CD4-positive, alpha-beta T cell treated with Interleukin-15 for 4 hours (primary cell): ENCODE results near the gene PHACTR2.
"Not testable (repeated sequence)": the region's sequence is repeated elsewhere in the genome, so short reads cannot be mapped to it uniquely, and the experiment has no call there.

Source experiments
- DNase-seq: peaks from one replicate; pipeline ENCODE4 v3.0.0-alpha.2; 2020; ENCODE audit warnings: low spot score

PHACTR2 gene

DNA sequence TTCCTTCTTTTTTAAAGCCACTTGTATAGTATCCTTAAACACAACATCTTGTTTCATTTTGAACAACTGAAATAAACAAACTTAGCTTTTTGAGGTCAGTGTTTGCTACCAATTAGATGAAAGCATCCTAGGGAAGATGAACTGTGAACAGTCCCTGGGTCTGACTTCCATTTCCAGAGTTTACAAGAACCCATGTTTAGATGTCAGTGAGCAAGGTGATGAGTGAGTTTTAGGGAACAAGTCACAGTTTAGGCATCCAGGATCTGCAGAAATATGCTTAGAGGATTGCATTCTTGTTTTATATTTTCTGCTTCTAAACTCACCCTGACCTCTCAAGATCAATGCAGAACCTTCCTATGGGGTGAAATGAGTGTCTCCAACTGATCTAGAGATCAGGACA lies 189.5 kb downstream of the PHACTR2 start:
- no peak for DNase-seq

DNA sequence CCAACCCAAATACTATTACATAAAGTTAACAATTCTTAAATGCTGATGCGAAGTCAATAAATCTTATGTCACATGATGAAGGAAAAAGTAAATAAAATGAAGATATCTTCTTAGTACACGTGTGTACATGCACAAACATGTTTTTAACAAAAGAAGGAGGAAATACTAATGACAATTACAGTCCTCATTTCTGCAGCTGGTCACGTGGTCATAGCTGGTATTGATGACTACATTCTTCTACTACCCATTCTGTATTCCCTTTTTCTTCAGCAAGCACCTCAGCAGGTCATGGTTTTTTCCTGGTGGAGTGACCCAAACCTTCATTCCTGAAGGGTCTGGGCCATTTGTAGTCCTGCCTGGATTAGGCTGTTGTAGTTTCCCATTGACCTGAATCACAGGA lies 191.0 kb downstream of the PHACTR2 start:
- DNase-seq, result not testable (repeated sequence)

DNA sequence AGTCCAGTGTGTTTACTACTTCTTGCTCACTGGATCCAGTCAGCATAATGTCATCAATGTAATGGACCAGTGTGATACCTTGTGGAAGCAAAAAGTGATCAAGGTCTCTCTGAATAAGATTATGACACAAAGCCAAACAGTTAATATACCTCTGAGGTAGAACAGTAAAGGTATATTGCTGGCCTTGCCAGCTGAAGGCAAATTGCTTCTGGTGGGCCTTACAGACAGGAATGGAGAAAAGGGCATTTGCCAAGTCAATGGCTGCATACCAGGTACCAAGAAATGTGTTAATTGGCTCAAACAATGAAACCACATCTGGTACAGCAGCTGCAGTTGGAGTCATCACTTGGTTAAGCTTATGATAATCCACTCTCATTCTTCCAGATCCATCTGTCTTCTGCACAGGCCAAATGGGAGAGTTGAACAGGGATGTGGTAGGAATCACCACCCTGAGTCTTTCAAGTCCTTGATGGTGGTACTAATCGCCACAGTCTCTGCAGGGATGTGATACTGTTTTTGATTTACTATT lies 193.5 kb downstream of the PHACTR2 start:
- DNase-seq, result not testable (repeated sequence)

GRCh38 chr6:143872201-143872600 lies 194.4 kb downstream of the PHACTR2 start:
- DNase-seq, result no peak

GRCh38 chr6:143873600-143873999 lies 195.8 kb downstream of the PHACTR2 start:
- not testable (repeated sequence) for DNase-seq

DNA sequence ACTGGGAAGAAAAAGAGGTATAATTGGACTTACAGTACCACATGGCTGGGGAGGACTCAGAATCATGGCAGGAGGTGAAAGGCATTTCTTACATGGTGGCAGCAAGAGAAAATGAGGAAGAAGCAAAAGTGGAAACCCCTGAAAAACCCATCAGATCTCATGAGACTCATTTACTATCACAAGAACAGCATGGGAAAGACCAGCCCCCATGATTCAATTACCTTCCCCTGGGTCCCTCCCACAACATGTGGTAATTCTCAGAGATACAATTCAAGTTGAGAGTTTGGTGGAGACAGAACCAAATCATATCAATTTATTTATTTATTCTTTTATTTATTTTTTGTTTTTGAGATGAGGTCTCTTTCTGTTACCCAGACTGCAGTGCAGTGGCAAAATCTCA lies 196.7 kb downstream of the PHACTR2 start:
- DNase-seq, result not testable (repeated sequence)

GRCh38 chr6:143877584-143878271 lies 200.0 kb downstream of the PHACTR2 start:
- DNase-seq, result no peak

GRCh38 chr6:143878272-143878760 lies 200.6 kb downstream of the PHACTR2 start:
- DNase-seq, result no peak

GRCh38 chr6:143880412-143880811 lies 202.6 kb downstream of the PHACTR2 start:
- DNase-seq, result no peak
